Measurements from ENCODE around the gene PI4K2B. TPM values are rescaled to one million over a fixed set of nuclear protein-coding genes. Genes with fewer than 3 reads are reported as not detected.

PI4K2B gene
- total and polyA plus RNA-seq, 10 of the 15 experiments (the other 5 are each of a cell fraction or from before 2014, with no cell fraction given), result 12.9 to 55.3 (median 40.7) TPM

DNA sequence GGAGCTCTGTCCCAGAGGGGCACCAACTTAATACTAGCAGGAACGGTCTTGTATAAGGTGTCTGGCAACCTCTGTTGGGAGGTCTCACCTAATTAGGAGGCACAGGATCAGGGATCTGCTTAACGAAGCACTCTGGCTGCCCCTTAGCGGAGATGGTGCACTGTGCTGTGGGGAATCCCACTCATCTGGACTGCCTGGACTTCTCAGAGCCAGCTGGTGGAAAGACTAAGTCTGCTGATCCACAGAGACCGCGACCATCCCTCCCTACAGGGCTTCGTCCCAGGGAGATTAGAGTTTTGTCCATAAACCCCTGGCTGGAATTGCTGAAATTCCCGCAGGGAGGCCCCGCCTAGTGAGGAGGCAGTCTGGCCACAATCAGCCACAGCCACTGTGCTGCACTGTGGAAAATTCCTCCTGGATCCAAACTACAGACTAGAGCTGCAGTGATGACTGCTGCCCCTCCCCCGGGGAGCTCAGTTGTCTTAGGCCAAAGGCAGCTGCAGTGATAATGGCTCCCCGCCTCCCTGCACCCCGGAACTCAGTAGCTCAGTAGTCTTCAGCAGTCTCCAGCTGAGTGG is 56.7 kb downstream of the PI4K2B start:
- 84% methylated on average over 11 of the region's 11 CpGs for WGBS (ENCODE audit: insufficient coverage, insufficient replicate concordance, low lambda C conversion rate, missing lambda C conversion rate)
- no peak overlapping the region for H3K4me2 ChIP-seq (ENCODE audit: control insufficient read depth, insufficient read depth)
- no peaks in the 10 kb centered on the region for H4K20me1 ChIP-seq (ENCODE audit: control insufficient read depth, insufficient read depth)
- H2AFZ ChIP-seq (ENCODE audit: control insufficient read depth, low read depth, low read length), result no peak overlapping the region
- FAIRE-seq (no peak), DNase-seq (ENCODE audit: low read depth, low spot score) (no peak), ATAC-seq (no peak)
- intact Hi-C loops (cut with micrococcal nuclease; ENCODE audit: unreplicated experiment) (no loop called here), in situ Hi-C loops (cut with MboI) (no loop called here)
- no TSS peak for BruUV-seq (replicated peaks)
- H3K27ac ChIP-seq (ENCODE audit: control insufficient read depth, insufficient read depth), result no peak overlapping the region
- no peak overlapping the region for H3K4me3 ChIP-seq
- H3K9me3 ChIP-seq (replicated peaks; ENCODE audit: control insufficient read depth, insufficient read depth, low read length), result no peaks in the 10 kb centered on the region
- H3K4me1 ChIP-seq (ENCODE audit: control insufficient read depth, insufficient read depth, low read length), result no peaks in the 10 kb centered on the region
- ChIA-PET RAD21 (ENCODE audit: unreplicated experiment) (no interaction called here), SMC1A (ENCODE audit: uncharacterized antibody, unreplicated experiment) (interaction anchor here (1.4 kb wide), 1 partner anchor 9 kb away, joined by 3 read pairs; no protein-coding TSS in a partner anchor), CTCF (interaction anchor here (0.5 kb wide), 1 partner anchor 748 kb away, joined by 4 read pairs; no protein-coding TSS in a partner anchor), POLR2A (no interaction called here)
- H3K36me3 ChIP-seq (ENCODE audit: control insufficient read depth in 2 of 2, insufficient read depth in 2 of 2, low read length in 1 of 2), result no peaks in the 10 kb centered on the region
- H3K27me3 ChIP-seq (replicated peaks in 1 of 2; ENCODE audit: control insufficient read depth in 2 of 2, insufficient read depth in 2 of 2, low read length in 1 of 2), result no peaks in the 10 kb centered on the region
- no peaks in the 10 kb centered on the region for H3K79me2 ChIP-seq (ENCODE audit: control insufficient read depth, insufficient read depth, low read length)
- TF ChIP-seq YY1 (IDR thresholded peaks at IDR 0.05; ENCODE audit: low read depth, low read length) (0 out of 2 replicates have a peak, but pooled peaks have one; percentile 0), NFXL1 (IDR thresholded peaks at IDR 0.05; ENCODE audit: borderline replicate concordance) (no peak), POLR2AphosphoS2 (IDR thresholded peaks at IDR 0.05; ENCODE audit: low read depth, low read length) (no peak), CREB1 (IDR thresholded peaks at IDR 0.05; ENCODE audit: low read depth) (no peak)
- H3K9ac ChIP-seq (ENCODE audit: control insufficient read depth, insufficient read depth, low read length), result no peak overlapping the region

GRCh38 chr4:25291158-25291733 is 57.4 kb downstream of the PI4K2B start:
- Histone ChIP-seq H3K27ac (ENCODE audit: control insufficient read depth, insufficient read depth) (no peak overlapping the region), H3K4me1 (ENCODE audit: control insufficient read depth, insufficient read depth, low read length) (no peaks in the 10 kb centered on the region), H3K9me3 (replicated peaks; ENCODE audit: control insufficient read depth, insufficient read depth, low read length) (no peaks in the 10 kb centered on the region), H3K4me3 (no peak overlapping the region), H3K9ac (ENCODE audit: control insufficient read depth, insufficient read depth, low read length) (no peak overlapping the region), H2AFZ (ENCODE audit: control insufficient read depth, low read depth, low read length) (no peak overlapping the region), H3K27me3 (replicated peaks in 1 of 2; ENCODE audit: control insufficient read depth in 2 of 2, insufficient read depth in 2 of 2, low read length in 1 of 2) (no peaks in the 10 kb centered on the region), H3K79me2 (ENCODE audit: control insufficient read depth, insufficient read depth, low read length) (no peaks in the 10 kb centered on the region), H3K36me3 (ENCODE audit: control insufficient read depth in 2 of 2, insufficient read depth in 2 of 2, low read length in 1 of 2) (no peaks in the 10 kb centered on the region), H4K20me1 (ENCODE audit: control insufficient read depth, insufficient read depth) (no peaks in the 10 kb centered on the region), H3K4me2 (ENCODE audit: control insufficient read depth, insufficient read depth) (no peak overlapping the region)
- intact Hi-C loops (cut with micrococcal nuclease; ENCODE audit: unreplicated experiment), result no loop called here
- CTCF ChIA-PET, result interaction anchor here (0.5 to 4.0 kb wide), 2 partner anchors 21 to 748 kb away, joined by 4 to 18 read pairs; partner anchors contain the start of gene ZCCHC4
- POLR2A ChIA-PET, result no interaction called here
- RAD21 ChIA-PET (ENCODE audit: unreplicated experiment), result no interaction called here
- in situ Hi-C loops (cut with MboI), result no loop called here
- no TSS peak for BruUV-seq (replicated peaks)
- DNase-seq (ENCODE audit: low read depth, low spot score) (no peak), FAIRE-seq (no peak), ATAC-seq (no peak)
- 85% methylated on average over 12 of the region's 12 CpGs for WGBS (ENCODE audit: insufficient coverage, insufficient replicate concordance, low lambda C conversion rate, missing lambda C conversion rate)
- SMC1A ChIA-PET (ENCODE audit: uncharacterized antibody, unreplicated experiment), result no interaction called here
- TF ChIP-seq NFXL1 (IDR thresholded peaks at IDR 0.05; ENCODE audit: borderline replicate concordance) (no peak), RELB (IDR thresholded peaks at IDR 0.05; ENCODE audit: low read depth) (no peak), SMAD1 (IDR thresholded peaks at IDR 0.05; ENCODE audit: low read depth, partially characterized antibody) (no peak), CTCF (IDR thresholded peaks at IDR 0.05 in 2 of 3, conservative IDR thresholded peaks at IDR 0.05 in 1 of 3; ENCODE audit: control insufficient read depth in 2 of 3, extremely low read depth in 1 of 3, insufficient read depth in 1 of 3, low read depth in 3 of 3, low read length in 3 of 3) (no peak), HCFC1 (IDR thresholded peaks at IDR 0.05; ENCODE audit: low read length) (no peak), NFYA (IDR thresholded peaks at IDR 0.05; ENCODE audit: borderline replicate concordance, low read depth, low read length) (no peak), BHLHE40 (IDR thresholded peaks at IDR 0.05; ENCODE audit: borderline replicate concordance in 1 of 2, low read depth in 2 of 2, low read length in 1 of 2) (no peak), PAX8 (IDR thresholded peaks at IDR 0.05) (no peak), IKZF1 (conservative IDR thresholded peaks at IDR 0.05) (no peak), MEF2B (IDR thresholded peaks at IDR 0.05; ENCODE audit: partially characterized antibody, poor library complexity, severe bottlenecking) (no peak)
